ENCODE results near the gene ZNF512. TPM values are rescaled to one million over a fixed set of nuclear protein-coding genes. Genes with fewer than 3 reads are reported as not detected.

Gene ZNF512
- total RNA-seq, 1 donor from 2014 or later: 7.4 TPM

GRCh38 chr2:27573452-27573851, 9.4 kb upstream of the ZNF512 start:
- TF ChIP-seq, protein P1, sequence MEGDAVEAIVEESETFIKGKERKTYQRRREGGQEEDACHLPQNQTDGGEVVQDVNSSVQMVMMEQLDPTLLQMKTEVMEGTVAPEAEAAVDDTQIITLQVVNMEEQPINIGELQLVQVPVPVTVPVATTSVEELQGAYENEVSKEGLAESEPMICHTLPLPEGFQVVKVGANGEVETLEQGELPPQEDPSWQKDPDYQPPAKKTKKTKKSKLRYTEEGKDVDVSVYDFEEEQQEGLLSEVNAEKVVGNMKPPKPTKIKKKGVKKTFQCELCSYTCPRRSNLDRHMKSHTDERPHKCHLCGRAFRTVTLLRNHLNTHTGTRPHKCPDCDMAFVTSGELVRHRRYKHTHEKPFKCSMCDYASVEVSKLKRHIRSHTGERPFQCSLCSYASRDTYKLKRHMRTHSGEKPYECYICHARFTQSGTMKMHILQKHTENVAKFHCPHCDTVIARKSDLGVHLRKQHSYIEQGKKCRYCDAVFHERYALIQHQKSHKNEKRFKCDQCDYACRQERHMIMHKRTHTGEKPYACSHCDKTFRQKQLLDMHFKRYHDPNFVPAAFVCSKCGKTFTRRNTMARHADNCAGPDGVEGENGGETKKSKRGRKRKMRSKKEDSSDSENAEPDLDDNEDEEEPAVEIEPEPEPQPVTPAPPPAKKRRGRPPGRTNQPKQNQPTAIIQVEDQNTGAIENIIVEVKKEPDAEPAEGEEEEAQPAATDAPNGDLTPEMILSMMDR (IDR thresholded peaks at IDR 0.05; ENCODE audit: insufficient read depth, low read length, severe bottlenecking): no peak
- no peak for FAIRE-seq
- Histone ChIP-seq H3K36me3 (ENCODE audit: control insufficient read depth, insufficient read depth, low read length) (no peaks in the 10 kb centered on the region), H3K27me3 (ENCODE audit: control insufficient read depth, insufficient read depth, low read length) (no peaks in the 10 kb centered on the region), H3K4me3 (ENCODE audit: low read depth, low read length) (no peak overlapping the region)
- DNase-seq (ENCODE audit: low read depth): no peak

DNA sequence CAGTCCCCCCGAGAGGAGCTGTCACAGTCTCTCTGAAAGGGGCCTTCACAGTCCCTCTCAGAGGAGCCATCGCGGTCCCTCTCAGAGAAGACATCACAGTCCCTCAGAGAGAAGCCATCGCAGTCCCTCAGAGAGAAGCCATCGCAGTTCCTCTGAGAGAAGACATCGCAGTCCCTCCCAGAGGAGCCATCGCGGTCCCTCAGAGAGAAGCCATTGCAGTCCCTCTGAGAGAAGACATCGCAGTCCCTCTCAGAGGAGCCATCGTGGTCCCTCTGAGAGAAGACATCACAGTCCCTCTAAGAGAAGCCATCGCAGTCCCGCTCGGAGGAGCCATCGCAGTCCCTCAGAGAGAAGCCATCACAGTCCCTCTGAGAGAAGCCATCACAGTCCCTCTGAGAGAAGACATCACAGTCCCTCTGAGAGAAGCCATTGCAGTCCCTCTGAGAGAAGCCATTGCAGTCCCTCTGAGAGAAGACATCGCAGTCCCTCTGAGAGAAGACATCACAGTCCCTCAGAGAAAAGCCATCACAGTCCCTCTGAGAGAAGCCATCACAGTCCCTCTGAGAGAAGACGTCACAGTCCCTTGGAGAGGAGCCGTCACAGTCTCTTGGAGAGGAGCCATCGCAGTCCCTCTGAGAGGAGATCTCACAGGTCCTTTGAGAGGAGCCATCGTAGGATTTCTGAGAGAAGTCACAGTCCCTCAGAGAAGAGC, 1.3 kb upstream of the ZNF512 start:
- no peak overlapping the region for H3K4me3 ChIP-seq (ENCODE audit: low read depth, low read length)
- TF ChIP-seq, protein P1 (IDR thresholded peaks at IDR 0.05; ENCODE audit: insufficient read depth, low read length, severe bottlenecking): no peak
- H3K27me3 ChIP-seq (ENCODE audit: control insufficient read depth, insufficient read depth, low read length): no peaks in the 10 kb centered on the region
- H3K36me3 ChIP-seq (ENCODE audit: control insufficient read depth, insufficient read depth, low read length): no peaks in the 10 kb centered on the region
- no peak for FAIRE-seq
- DNase-seq (ENCODE audit: low read depth): no peak

DNA sequence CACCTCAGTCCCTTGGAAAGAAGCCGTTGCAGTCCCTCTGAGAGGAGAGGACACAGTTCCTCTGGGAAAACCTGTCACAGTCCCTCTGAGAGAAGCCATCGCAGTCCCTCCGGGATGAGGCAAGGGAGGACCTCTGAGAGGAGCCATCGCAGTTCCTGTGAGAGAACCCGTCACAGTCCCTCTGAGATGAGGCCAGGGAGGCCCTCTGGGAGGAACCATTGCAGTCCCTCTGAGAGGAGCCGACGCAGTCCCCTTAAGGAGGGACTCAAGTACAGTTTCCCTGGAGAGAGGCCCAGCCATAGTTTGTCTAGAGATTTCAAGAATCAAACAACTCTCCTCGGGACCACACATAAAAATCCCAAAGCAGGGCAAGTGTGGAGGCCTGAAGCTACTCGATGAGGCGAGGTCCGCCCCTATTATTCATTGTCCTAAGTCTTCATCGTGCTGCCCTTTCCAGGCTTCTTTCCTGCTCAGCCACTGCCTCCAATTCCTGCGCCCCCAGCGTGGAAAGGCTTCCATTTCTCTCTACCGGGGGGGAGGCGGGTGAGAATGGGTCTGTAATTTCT, 630 bp upstream of the ZNF512 start:
- FAIRE-seq: no peak
- no peak for DNase-seq (ENCODE audit: low read depth)
- H3K27me3 ChIP-seq (ENCODE audit: control insufficient read depth, insufficient read depth, low read length): no peaks in the 10 kb centered on the region
- peak overlapping the region; percentile 49 for H3K4me3 ChIP-seq (ENCODE audit: low read depth, low read length)
- H3K36me3 ChIP-seq (ENCODE audit: control insufficient read depth, insufficient read depth, low read length): no peaks in the 10 kb centered on the region
- TF ChIP-seq, protein P1 (IDR thresholded peaks at IDR 0.05; ENCODE audit: insufficient read depth, low read length, severe bottlenecking): no peak

GRCh38 chr2:27583390-27583915, 611 bp downstream of the ZNF512 start:
- H3K36me3 ChIP-seq (ENCODE audit: control insufficient read depth, insufficient read depth, low read length): no peaks in the 10 kb centered on the region
- no peak for FAIRE-seq
- peak overlapping the region; percentile 49 for H3K4me3 ChIP-seq (ENCODE audit: low read depth, low read length)
- peak; percentile 7 for DNase-seq (ENCODE audit: low read depth)
- H3K27me3 ChIP-seq (ENCODE audit: control insufficient read depth, insufficient read depth, low read length): no peaks in the 10 kb centered on the region
- TF ChIP-seq, protein P1 (IDR thresholded peaks at IDR 0.05; ENCODE audit: insufficient read depth, low read length, severe bottlenecking): no peak

DNA sequence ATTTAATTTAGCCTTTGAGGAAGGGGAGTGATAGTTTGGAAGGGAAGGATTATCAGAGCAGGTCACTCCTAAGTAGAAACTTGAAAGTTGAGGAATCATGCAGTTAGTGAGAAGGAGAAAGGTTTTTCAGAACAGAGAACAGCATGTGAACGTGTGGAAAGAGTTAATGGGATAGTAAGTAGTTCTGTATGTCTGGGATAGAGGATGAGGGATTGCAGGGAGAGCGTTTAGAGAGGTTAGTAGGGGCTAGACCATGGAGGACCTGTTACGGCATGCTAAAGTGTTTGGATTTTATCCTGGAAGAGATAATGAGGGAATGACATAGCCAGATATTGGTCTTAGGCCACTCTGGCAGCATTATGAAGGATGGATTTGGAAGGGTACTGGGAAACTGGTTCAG, 1.8 kb downstream of the ZNF512 start:
- no peak for FAIRE-seq
- Histone ChIP-seq H3K36me3 (ENCODE audit: control insufficient read depth, insufficient read depth, low read length) (no peaks in the 10 kb centered on the region), H3K27me3 (ENCODE audit: control insufficient read depth, insufficient read depth, low read length) (no peaks in the 10 kb centered on the region), H3K4me3 (ENCODE audit: low read depth, low read length) (no peak overlapping the region)
- DNase-seq (ENCODE audit: low read depth): no peak
- TF ChIP-seq, protein P1 (IDR thresholded peaks at IDR 0.05; ENCODE audit: insufficient read depth, low read length, severe bottlenecking): no peak

Data from bronchial epithelial cell (primary cell).